ENCODE results near the gene BFSP2. TPM values are rescaled to one million over a fixed set of nuclear protein-coding genes. Genes with fewer than 3 reads are reported as not detected.

BFSP2 gene
- total RNA-seq, 1 donor from 2014 or later, result not detected

DNA sequence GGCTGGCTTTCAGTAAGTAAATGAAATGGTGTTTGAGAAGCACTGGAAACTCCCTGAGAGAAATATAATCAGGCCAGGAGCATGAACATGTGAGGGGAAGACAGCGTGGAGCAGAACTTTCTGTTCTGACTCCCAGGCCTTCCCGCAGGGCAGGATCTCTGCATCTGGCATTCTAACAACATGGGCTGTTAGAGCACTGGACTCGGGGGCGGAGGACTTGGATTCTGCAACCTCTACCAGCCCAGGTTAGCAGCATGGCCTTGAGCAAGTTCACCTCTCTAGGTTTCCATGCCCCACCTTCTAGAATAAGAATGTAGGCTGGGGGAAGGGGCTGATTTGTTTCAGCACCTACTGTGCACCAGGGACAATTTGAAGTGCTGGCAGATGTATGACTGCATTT, 12.5 kb upstream of the BFSP2 start:
- no peaks in the 10 kb centered on the region for H3K36me3 Mint-ChIP-seq
- H3K27ac Mint-ChIP-seq, result no peak overlapping the region
- H3K27me3 Mint-ChIP-seq, result peaks cover 4% of the 10 kb centered on the region
- H3K4me3 Mint-ChIP-seq, result no peak overlapping the region
- TF ChIP-seq CTCF (conservative IDR thresholded peaks at IDR 0.05), result no peak
- H3K4me1 Mint-ChIP-seq (ENCODE audit: unreplicated experiment), result peaks cover 9% of the 10 kb centered on the region
- no peak for DNase-seq (ENCODE audit: extremely low spot score, unreplicated experiment)
- H3K9me3 Mint-ChIP-seq, result no peaks in the 10 kb centered on the region

- H3K27me3 Mint-ChIP-seq, result peaks cover 4% of the 10 kb centered on the region
- peaks cover 9% of the 10 kb centered on the region for H3K4me1 Mint-ChIP-seq (ENCODE audit: unreplicated experiment)
- TF ChIP-seq CTCF (conservative IDR thresholded peaks at IDR 0.05), result no peak
- H3K27ac Mint-ChIP-seq, result no peak overlapping the region
- H3K36me3 Mint-ChIP-seq, result no peaks in the 10 kb centered on the region
- DNase-seq (ENCODE audit: extremely low spot score, unreplicated experiment), result no peak
- H3K4me3 Mint-ChIP-seq, result no peak overlapping the region
- H3K9me3 Mint-ChIP-seq, result no peaks in the 10 kb centered on the region
Observed at GRCh38 chr3:133388696-133389395, 11.0 kb upstream of the BFSP2 start.

GRCh38 chr3:133390715-133391114, 9.1 kb upstream of the BFSP2 start:
- DNase-seq (ENCODE audit: extremely low spot score, unreplicated experiment), result no peak
- TF ChIP-seq CTCF (conservative IDR thresholded peaks at IDR 0.05), result no peak
- Mint-ChIP-seq H3K27ac (no peak overlapping the region), H3K4me3 (no peak overlapping the region), H3K9me3 (no peaks in the 10 kb centered on the region), H3K4me1 (ENCODE audit: unreplicated experiment) (no peaks in the 10 kb centered on the region), H3K36me3 (no peaks in the 10 kb centered on the region), H3K27me3 (peaks cover under 1% of the 10 kb centered on the region)

DNA sequence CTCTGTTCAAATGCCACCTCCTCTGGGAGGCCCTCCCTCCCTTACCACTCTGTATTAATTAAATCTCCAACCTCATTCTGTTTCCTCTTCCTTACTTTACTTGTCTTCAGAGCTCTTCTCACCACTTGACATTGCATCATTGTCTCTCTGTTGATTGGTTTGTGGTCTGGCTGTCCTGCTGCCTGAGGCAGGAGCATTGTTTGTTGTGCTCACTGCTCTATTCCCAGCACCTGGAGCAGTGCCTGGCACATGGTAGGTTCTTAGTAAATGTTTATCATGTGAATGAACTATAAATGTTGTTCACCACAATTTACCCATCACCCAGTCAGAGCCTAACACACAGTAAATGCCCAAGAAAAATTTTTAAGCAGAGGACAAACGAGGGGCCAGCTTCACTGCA, 6.7 kb upstream of the BFSP2 start:
- H3K4me3 Mint-ChIP-seq, result no peak overlapping the region
- DNase-seq (ENCODE audit: extremely low spot score, unreplicated experiment), result no peak
- H3K27me3 Mint-ChIP-seq, result no peaks in the 10 kb centered on the region
- H3K36me3 Mint-ChIP-seq, result no peaks in the 10 kb centered on the region
- H3K27ac Mint-ChIP-seq, result no peak overlapping the region
- no peak for TF ChIP-seq CTCF (conservative IDR thresholded peaks at IDR 0.05)
- H3K9me3 Mint-ChIP-seq, result no peaks in the 10 kb centered on the region
- no peaks in the 10 kb centered on the region for H3K4me1 Mint-ChIP-seq (ENCODE audit: unreplicated experiment)

DNA sequence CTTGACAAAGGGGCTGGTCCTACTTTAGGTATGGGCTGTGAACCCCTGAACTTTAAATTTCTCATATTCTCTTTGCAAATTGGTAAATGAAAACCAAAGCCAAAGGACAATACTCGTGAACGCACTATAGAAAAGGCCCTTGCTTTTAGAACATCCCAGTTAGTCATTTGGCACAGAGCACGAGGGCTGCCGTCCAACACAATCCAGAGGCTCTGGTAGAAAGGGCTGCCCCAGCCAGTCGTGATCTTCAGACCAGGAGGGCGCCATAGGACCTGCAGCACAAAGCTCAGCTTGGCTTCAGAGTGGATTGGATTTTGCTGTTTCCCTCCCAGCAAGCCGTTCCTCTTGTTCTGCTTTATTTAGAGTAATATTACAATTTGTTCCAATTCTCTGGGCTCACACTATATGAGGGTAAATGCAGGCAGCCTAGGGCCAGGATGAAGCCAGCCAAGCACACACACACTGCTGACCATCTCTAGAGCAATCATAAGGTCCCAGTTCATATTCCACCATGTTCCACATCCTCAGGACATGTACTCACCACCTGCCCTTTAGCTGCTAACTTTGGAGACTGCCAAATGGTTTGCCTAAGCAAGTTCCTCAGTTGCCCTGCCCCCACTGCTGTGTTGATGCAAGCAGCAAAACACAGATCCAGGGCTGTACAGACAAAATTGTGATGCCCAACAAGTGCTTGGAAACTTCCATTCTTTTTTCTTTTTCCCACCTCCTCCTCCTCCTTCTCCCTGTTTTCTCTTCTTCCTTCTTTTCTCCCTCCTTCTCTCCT, 6.0 kb upstream of the BFSP2 start:
- no peak for DNase-seq (ENCODE audit: extremely low spot score, unreplicated experiment)
- Mint-ChIP-seq H3K27me3 (no peaks in the 10 kb centered on the region), H3K4me1 (ENCODE audit: unreplicated experiment) (no peaks in the 10 kb centered on the region), H3K27ac (no peak overlapping the region), H3K4me3 (no peak overlapping the region), H3K36me3 (no peaks in the 10 kb centered on the region), H3K9me3 (no peaks in the 10 kb centered on the region)
- no peak for TF ChIP-seq CTCF (conservative IDR thresholded peaks at IDR 0.05)

Measured in type B pancreatic cell (in vitro differentiated cells).